DLD1 (cell line): ENCODE data around the gene SPINK7.

ENCODE experiments used
- in situ Hi-C: cut with HindIII; loops from 2 replicates; pipeline ENCODE4 v1.10.0; 2017; ENCODE audit warnings: low sequenced_read_pairs

The SPINK7 gene

GRCh38 chr5:148343603-148344487 lies 31.6 kb downstream of the SPINK7 start:
- in situ Hi-C loops, result no loop called here

GRCh38 chr5:148347706-148348105 lies 35.5 kb downstream of the SPINK7 start:
- in situ Hi-C loops, result no loop called here

GRCh38 chr5:148352696-148353095 lies 40.5 kb downstream of the SPINK7 start:
- in situ Hi-C loops, result no loop called here

DNA sequence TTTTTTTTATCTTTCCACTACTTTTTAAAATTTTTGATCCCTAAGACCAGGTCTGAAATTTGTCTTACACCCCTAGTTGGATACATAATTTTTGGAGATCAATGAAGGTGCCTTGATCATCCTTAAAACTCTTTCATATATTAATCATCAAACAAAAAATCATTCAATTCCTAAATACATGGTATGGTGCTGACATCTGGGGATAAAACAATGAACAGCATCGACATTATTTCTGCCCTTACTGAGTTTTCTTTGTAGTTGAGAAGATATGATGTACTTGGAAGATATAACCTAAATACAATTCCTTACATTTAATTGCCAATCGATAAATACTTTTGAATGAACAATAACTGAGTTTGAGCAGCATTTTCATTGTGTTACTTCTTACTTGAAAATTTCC lies 41.4 kb downstream of the SPINK7 start:
- in situ Hi-C loops, result no loop called here

DNA sequence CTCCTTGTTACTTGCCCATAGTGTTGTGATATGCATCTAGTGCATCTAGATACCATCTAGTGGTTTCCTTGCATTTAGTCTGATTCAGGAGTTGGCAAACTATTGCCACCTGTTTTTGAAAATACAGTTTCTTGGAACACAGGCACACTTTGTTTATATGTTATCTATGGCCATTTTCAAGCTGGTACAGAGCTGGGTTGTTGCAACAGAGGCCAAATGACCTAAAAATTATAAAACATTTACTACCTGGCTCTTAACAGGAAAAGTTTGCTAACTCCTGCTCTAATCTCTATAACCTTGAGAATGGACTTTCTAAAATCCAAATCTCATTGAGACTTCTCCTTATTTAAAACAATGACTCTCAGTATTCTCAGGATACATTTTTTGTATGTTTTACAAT lies 52.1 kb downstream of the SPINK7 start:
- in situ Hi-C loops, result no loop called here
